ENCODE results near the gene CACNG4. TPM values are rescaled to one million over a fixed set of nuclear protein-coding genes. Genes with fewer than 3 reads are reported as not detected.

CACNG4 gene
- total and polyA plus RNA-seq, 2 of the 4 experiments (the other 2 are of a cell fraction) = under 0.01 to 0.53 TPM

- Histone ChIP-seq H3K14ac (replicated peaks; ENCODE audit: low read depth, low read length) (no peak overlapping the region), H3K56ac (ENCODE audit: extremely low read depth, insufficient read depth, low read length) (no peak overlapping the region), H3K4me3 (ENCODE audit: insufficient read depth, low read depth, low read length) (no peak overlapping the region), H2AK5ac (ENCODE audit: low read depth, low read length) (no peak overlapping the region), H2AK9ac (replicated peaks; ENCODE audit: low read depth, low read length, poor library complexity) (no peak overlapping the region), H2BK20ac (ENCODE audit: low read depth, low read length) (no peak overlapping the region), H4K8ac (ENCODE audit: low read depth in 2 of 2, low read length in 2 of 2) (no peak overlapping the region), H3K4me1 (ENCODE audit: control insufficient read depth, insufficient read depth, low read length) (no peaks in the 10 kb centered on the region), H2BK120ac (ENCODE audit: low read depth, low read length) (no peak overlapping the region), H4K20me1 (ENCODE audit: insufficient read depth, low read length) (no peaks in the 10 kb centered on the region), H3K79me1 (ENCODE audit: low read depth in 1 of 2, low read length in 2 of 2) (no peaks in the 10 kb centered on the region), H2BK15ac (ENCODE audit: low read depth, low read length) (no peak overlapping the region), H4K91ac (ENCODE audit: insufficient read depth, low read depth, low read length) (no peak overlapping the region), H3K27me3 (ENCODE audit: control insufficient read depth, insufficient read depth, low read length) (peaks cover 36% of the 10 kb centered on the region), H3K9ac (ENCODE audit: low read depth, low read length) (no peak overlapping the region), H3K9me3 (ENCODE audit: control insufficient read depth, insufficient read depth, low read length) (no peaks in the 10 kb centered on the region), H3K4me2 (ENCODE audit: low read depth, low read length) (no peak overlapping the region), H3K23ac (ENCODE audit: low read depth, low read length) (no peak overlapping the region), H3K27ac (ENCODE audit: insufficient read depth, low read length) (no peak overlapping the region), H2AFZ (replicated peaks; ENCODE audit: low read length, poor library complexity) (no peak overlapping the region), H3K9me1 (ENCODE audit: insufficient read depth, low read length) (no peaks in the 10 kb centered on the region), H3K18ac (ENCODE audit: low read depth, low read length) (no peak overlapping the region), H3K36me3 (ENCODE audit: control insufficient read depth, insufficient read depth, low read length) (no peaks in the 10 kb centered on the region), H4K5ac (ENCODE audit: low read depth, low read length) (no peak overlapping the region), H3K4ac (ENCODE audit: low read depth, low read length) (no peak overlapping the region), H2BK5ac (ENCODE audit: low read depth, low read length, poor library complexity, severe bottlenecking) (no peak overlapping the region)
- dilution Hi-C loops (cut with HindIII; ENCODE audit: low sequenced_read_pairs, unreplicated experiment) = no loop called here
- ChIA-PET CTCF (no interaction called here), POLR2A (ENCODE audit: unreplicated experiment) (no interaction called here)
- in situ Hi-C loops (cut with MboI; ENCODE audit: low sequenced_read_pairs) = no loop called here
- DNase-seq = no peak
- 73% methylated on average over 3 of the region's 8 CpGs; no CpG with 5 or more reads in 1 of the 2 experiments for WGBS, 2 experiments (ENCODE audit: extremely low coverage in 2 of 2, insufficient read length in 1 of 2)
- no TSS peak for BruUV-seq (replicated peaks)
- TF ChIP-seq MAZ (IDR thresholded peaks at IDR 0.05; ENCODE audit: borderline replicate concordance, low read depth, low read length) = no peak
- no peak for TF ChIP-seq RCOR1 (IDR thresholded peaks at IDR 0.05; ENCODE audit: insufficient replicate concordance, low read length)
- no peak for TF ChIP-seq RFX5 (IDR thresholded peaks at IDR 0.05; ENCODE audit: low read depth, low read length)
- TF ChIP-seq CHD1 (IDR thresholded peaks at IDR 0.05; ENCODE audit: low read depth, low read length) = no peak
- no peak for TF ChIP-seq USF2 (IDR thresholded peaks at IDR 0.05; ENCODE audit: low read depth, low read length)
- TF ChIP-seq RAD21 (IDR thresholded peaks at IDR 0.05; ENCODE audit: low read length) = no peak
- no peak for TF ChIP-seq FOS (IDR thresholded peaks at IDR 0.05; ENCODE audit: low read depth, low read length)
- no peak for ATAC-seq (ENCODE audit: low read depth)
- intact Hi-C loops (cut with micrococcal nuclease) = no loop called here
Measured at GRCh38 chr17:67019809-67020208, 55.3 kb downstream of the CACNG4 start.

Measured in IMR-90 (cell line).